Stimulated activated CD4-positive, alpha-beta T cell treated with anti-CD3 and anti-CD28 coated beads, Interleukin-1b, Interleukin-23, amount 100 ng/mL, for 1 hour (primary cell): ENCODE results near the gene HS3ST6.
"Not testable (repeated sequence)": the region's sequence is repeated elsewhere in the genome, so short reads cannot be mapped to it uniquely, and the experiment has no call there.

ENCODE experiments used
- DNase-seq, 2 donors: peaks; one replicate each; pipeline ENCODE4 v3.0.0-alpha.2; 2020; ENCODE audit warnings: low read depth in 2 of 2

HS3ST6 gene

GRCh38 chr16:1926271-1926670, 8.1 kb upstream of the HS3ST6 start:
- DNase-seq = no peak

GRCh38 chr16:1924095-1924494, 5.9 kb upstream of the HS3ST6 start:
- DNase-seq = no peak

- no peak for DNase-seq
Observed at GRCh38 chr16:1923299-1924034, 5.3 kb upstream of the HS3ST6 start.

GRCh38 chr16:1922357-1922756, 4.1 kb upstream of the HS3ST6 start:
- no peak for DNase-seq

GRCh38 chr16:1920727-1921171, 2.5 kb upstream of the HS3ST6 start:
- DNase-seq = no peak

- DNase-seq = not testable (repeated sequence)
Observed at GRCh38 chr16:1920122-1920521, 1.9 kb upstream of the HS3ST6 start.

- no peak for DNase-seq
Observed at GRCh38 chr16:1919327-1919998, 1.2 kb upstream of the HS3ST6 start.

GRCh38 chr16:1917665-1918350, 407 bp downstream of the HS3ST6 start:
- DNase-seq = no peak

GRCh38 chr16:1917056-1917664, 1.1 kb downstream of the HS3ST6 start:
- no peak for DNase-seq

- DNase-seq = no peak
Observed at GRCh38 chr16:1916640-1916990, 1.6 kb downstream of the HS3ST6 start.

- no peak for DNase-seq
Observed at GRCh38 chr16:1915732-1916639, 2.2 kb downstream of the HS3ST6 start.

- no peak for DNase-seq
Observed at GRCh38 chr16:1914988-1915387, 3.2 kb downstream of the HS3ST6 start.

GRCh38 chr16:1914084-1914608, 4.1 kb downstream of the HS3ST6 start:
- no peak for DNase-seq

- no peak for DNase-seq
Observed at GRCh38 chr16:1913327-1914083, 4.7 kb downstream of the HS3ST6 start.

GRCh38 chr16:1912215-1912543, 6.0 kb downstream of the HS3ST6 start:
- DNase-seq = no peak

GRCh38 chr16:1911467-1912214, 6.6 kb downstream of the HS3ST6 start:
- DNase-seq = no peak

- no peak for DNase-seq
Observed at GRCh38 chr16:1909561-1910231, 8.5 kb downstream of the HS3ST6 start.

- DNase-seq = no peak
Observed at GRCh38 chr16:1908983-1909382, 9.2 kb downstream of the HS3ST6 start.

- no peak for DNase-seq
Observed at GRCh38 chr16:1908184-1908583, 10.0 kb downstream of the HS3ST6 start.
